ENCODE data around the gene CNKSR3.

- TF ChIP-seq CTCF (IDR thresholded peaks at IDR 0.05): no peak
- TF ChIP-seq EZH2 (IDR thresholded peaks at IDR 0.05): no peak
- no peak for TF ChIP-seq EZH2phosphoT487 (IDR thresholded peaks at IDR 0.05)
Measured at GRCh38 chr6:154453329-154453728, 57.2 kb downstream of the CNKSR3 start.
